ENCODE data around the gene CRYAB.

DNA sequence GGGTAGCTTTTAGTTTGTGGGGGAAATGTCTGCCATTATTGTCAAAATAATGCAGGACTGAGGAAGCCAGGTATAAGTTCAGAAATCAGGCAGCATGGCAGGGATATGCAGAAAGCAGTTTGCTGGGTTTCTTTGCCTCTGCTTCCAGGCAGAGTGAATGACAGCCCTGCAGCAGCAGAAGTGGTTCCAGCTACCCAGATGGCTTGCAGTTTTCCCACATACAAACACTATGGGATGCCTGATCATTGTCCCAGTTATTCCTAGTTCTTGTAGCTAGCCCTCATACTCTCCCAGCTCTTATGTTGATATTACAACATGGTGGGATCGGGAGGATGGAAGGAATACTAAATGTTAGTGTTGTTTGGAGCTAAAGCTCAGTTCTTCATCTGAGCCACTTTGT lies 22.7 kb upstream of the CRYAB start:
- TF ChIP-seq, protein P1, sequence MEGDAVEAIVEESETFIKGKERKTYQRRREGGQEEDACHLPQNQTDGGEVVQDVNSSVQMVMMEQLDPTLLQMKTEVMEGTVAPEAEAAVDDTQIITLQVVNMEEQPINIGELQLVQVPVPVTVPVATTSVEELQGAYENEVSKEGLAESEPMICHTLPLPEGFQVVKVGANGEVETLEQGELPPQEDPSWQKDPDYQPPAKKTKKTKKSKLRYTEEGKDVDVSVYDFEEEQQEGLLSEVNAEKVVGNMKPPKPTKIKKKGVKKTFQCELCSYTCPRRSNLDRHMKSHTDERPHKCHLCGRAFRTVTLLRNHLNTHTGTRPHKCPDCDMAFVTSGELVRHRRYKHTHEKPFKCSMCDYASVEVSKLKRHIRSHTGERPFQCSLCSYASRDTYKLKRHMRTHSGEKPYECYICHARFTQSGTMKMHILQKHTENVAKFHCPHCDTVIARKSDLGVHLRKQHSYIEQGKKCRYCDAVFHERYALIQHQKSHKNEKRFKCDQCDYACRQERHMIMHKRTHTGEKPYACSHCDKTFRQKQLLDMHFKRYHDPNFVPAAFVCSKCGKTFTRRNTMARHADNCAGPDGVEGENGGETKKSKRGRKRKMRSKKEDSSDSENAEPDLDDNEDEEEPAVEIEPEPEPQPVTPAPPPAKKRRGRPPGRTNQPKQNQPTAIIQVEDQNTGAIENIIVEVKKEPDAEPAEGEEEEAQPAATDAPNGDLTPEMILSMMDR (IDR thresholded peaks at IDR 0.05), result no peak
- no peak for TF ChIP-seq EZH2 (IDR thresholded peaks at IDR 0.05; ENCODE audit: borderline replicate concordance, insufficient read depth, low read depth, low read length, poor library complexity, severe bottlenecking)
